ENCODE data around the gene CYLD.

The CYLD gene

GRCh38 chr16:50741781-50742575, at the start of gene CYLD:
Gene CYLD, plus strand, starts transcription at chr16:50742086. Its CDS starts 7,613 bp downstream, at chr16:50749699.
- DNase-seq: peak; percentile 98 to 100

GRCh38 chr16:50692644-50692998, 49.3 kb upstream of the CYLD start:
- DNase-seq: no peak

GRCh38 chr16:50692999-50693781, 48.7 kb upstream of the CYLD start, which contains the start of gene NOD2:
Gene NOD2, plus strand, starts transcription at chr16:50693606. Its CDS starts 5,890 bp downstream, at chr16:50699496.
- peak in 1 of 2 experiments; percentile 41 for DNase-seq

GRCh38 chr16:50694206-50694605, 47.7 kb upstream of the CYLD start:
- no peak for DNase-seq

GRCh38 chr16:50695017-50696000, 46.6 kb upstream of the CYLD start:
- DNase-seq: no peak

GRCh38 chr16:50696126-50696525, 45.8 kb upstream of the CYLD start:
- DNase-seq: no peak

GRCh38 chr16:50696575-50697420, 45.1 kb upstream of the CYLD start:
- peak; percentile 40 to 50 for DNase-seq

- DNase-seq: no peak
Observed at GRCh38 chr16:50697421-50697715, 44.5 kb upstream of the CYLD start.

- peak; percentile 52 to 55 for DNase-seq
Observed at GRCh38 chr16:50697881-50698767, 43.8 kb upstream of the CYLD start.

GRCh38 chr16:50699326-50700159, 42.3 kb upstream of the CYLD start:
- DNase-seq: peak; percentile 56 to 81

- no peak for DNase-seq
Observed at GRCh38 chr16:50702725-50703124, 39.2 kb upstream of the CYLD start.

GRCh38 chr16:50704245-50704644, 37.6 kb upstream of the CYLD start:
- no peak for DNase-seq

- DNase-seq: no peak
Observed at GRCh38 chr16:50705436-50706110, 36.3 kb upstream of the CYLD start.

- no peak for DNase-seq
Observed at GRCh38 chr16:50706250-50706649, 35.6 kb upstream of the CYLD start.

GRCh38 chr16:50708373-50709060, 33.4 kb upstream of the CYLD start:
- DNase-seq: peak; percentile 20 to 28

- DNase-seq: no peak
Observed at GRCh38 chr16:50709061-50709684, 32.7 kb upstream of the CYLD start.

GRCh38 chr16:50709980-50710379, 31.9 kb upstream of the CYLD start:
- DNase-seq: no peak

- DNase-seq: no peak
Observed at GRCh38 chr16:50711040-50711439, 30.8 kb upstream of the CYLD start.
